A673 (cell line): ENCODE results near the gene NCOA6.

Source experiments
- CTCF ChIP-seq: fragments of 300-800, 200-600 bp; sonication (generic); conservative IDR thresholded peaks from 2 replicates; pipeline ENCODE4 v1.5.1; 2017; ENCODE audit warnings: low read depth, mild to moderate bottlenecking, antibody characterized with exemption, low read length, moderate library complexity, mixed read lengths
- EZH2 ChIP-seq: fragments of 200-600 bp; sonication (generic); IDR thresholded peaks from 2 replicates; pipeline ENCODE4 v1.6.1; 2017; ENCODE audit warnings: borderline replicate concordance, low read depth, mild to moderate bottlenecking, mixed read lengths, antibody characterized with exemption, low read length; ENCODE audit not compliant: poor library complexity, severe bottlenecking

DNA sequence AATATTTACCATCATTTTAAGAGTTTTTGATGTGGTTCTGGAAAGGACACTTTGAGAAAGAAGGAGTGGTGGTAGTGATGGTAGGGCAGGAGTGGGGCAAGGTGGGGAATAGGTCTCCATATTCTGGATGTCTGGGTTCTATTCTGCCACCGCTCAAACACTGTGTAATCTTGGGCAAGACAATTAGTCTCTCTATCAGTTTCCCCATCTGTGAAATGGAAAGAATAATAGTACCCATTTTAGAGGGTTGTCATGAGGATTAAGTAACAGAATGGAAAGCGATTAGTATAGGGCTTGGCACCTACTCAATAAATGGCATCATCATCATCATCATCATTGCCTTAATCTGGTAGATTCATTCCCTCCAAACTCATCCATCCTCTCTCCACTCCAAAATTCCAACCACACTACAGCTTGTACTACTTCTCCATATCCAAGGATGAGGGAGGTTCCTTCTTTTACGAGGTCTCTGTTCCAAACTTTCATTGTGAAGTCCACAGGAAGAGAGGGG is 48.2 kb upstream of the NCOA6 start:
- TF ChIP-seq EZH2 (no peak), CTCF (no peak)
